Measurements from ENCODE around the gene YWHAE. TPM values are rescaled to one million over a fixed set of nuclear protein-coding genes. Genes with fewer than 3 reads are reported as not detected.

Gene YWHAE
- total RNA-seq, 4 donors from 2014 or later, result 581 to 765 (median 678) TPM

- no peak overlapping the region for H3K4me3 ChIP-seq
- 68 to 69% methylated on average over 6 of the region's 7 CpGs for WGBS, 2 donors
Observed at GRCh38 chr17:1328437-1328836, 71.6 kb downstream of the YWHAE start.

GRCh38 chr17:1325766-1326165 lies 74.3 kb downstream of the YWHAE start:
- TF ChIP-seq CTCF (IDR thresholded peaks at IDR 0.05) (no peak), EP300 (IDR thresholded peaks at IDR 0.05) (no peak), POLR2A (IDR thresholded peaks at IDR 0.05) (no peak)
- Histone ChIP-seq H3K27me3 (no peaks in the 10 kb centered on the region), H3K4me1 (no peaks in the 10 kb centered on the region), H3K9me3 (no peaks in the 10 kb centered on the region), H3K27ac (no peak overlapping the region), H3K36me3 (no peaks in the 10 kb centered on the region), H3K4me3 (no peak overlapping the region)
- DNase-seq (ENCODE audit: low spot score in 2 of 2), result no peak
- 82 to 86% methylated on average over 12 of the region's 12 CpGs for WGBS, 2 donors

More at GRCh38 chr17:1328437-1328836, 71.6 kb downstream of the YWHAE start:
- no peaks in the 10 kb centered on the region for H3K27me3 ChIP-seq
- no peaks in the 10 kb centered on the region for H3K9me3 ChIP-seq
- H3K27ac ChIP-seq, result no peak overlapping the region
- H3K4me1 ChIP-seq, result peaks cover 0 to 12% (median 0%) of the 10 kb centered on the region in 4 donors
- no peak for DNase-seq (ENCODE audit: low spot score in 2 of 2)
- TF ChIP-seq POLR2A (IDR thresholded peaks at IDR 0.05) (no peak), CTCF (IDR thresholded peaks at IDR 0.05) (no peak), EP300 (IDR thresholded peaks at IDR 0.05) (no peak)
- no peaks in the 10 kb centered on the region for H3K36me3 ChIP-seq

- Histone ChIP-seq H3K4me3 (no peak overlapping the region), H3K27ac (no peak overlapping the region), H3K4me1 (no peaks in the 10 kb centered on the region), H3K9me3 (no peaks in the 10 kb centered on the region), H3K36me3 (no peaks in the 10 kb centered on the region), H3K27me3 (no peaks in the 10 kb centered on the region)
- DNase-seq (ENCODE audit: low spot score in 2 of 2), result no peak
- TF ChIP-seq POLR2A (IDR thresholded peaks at IDR 0.05), result no peak
- TF ChIP-seq CTCF (IDR thresholded peaks at IDR 0.05), result no peak
- no peak for TF ChIP-seq EP300 (IDR thresholded peaks at IDR 0.05)
- 75 to 76% methylated on average over 27 of the region's 27 CpGs for WGBS, 2 donors
Observed at GRCh38 chr17:1324201-1324771, 75.7 kb downstream of the YWHAE start.

- no peaks in the 10 kb centered on the region for H3K27me3 ChIP-seq
- H3K9me3 ChIP-seq, result no peaks in the 10 kb centered on the region
- H3K4me3 ChIP-seq, result no peak overlapping the region
- H3K27ac ChIP-seq, result no peak overlapping the region
- no peaks in the 10 kb centered on the region for H3K4me1 ChIP-seq
- H3K36me3 ChIP-seq, result no peaks in the 10 kb centered on the region
- no peak for TF ChIP-seq EP300 (IDR thresholded peaks at IDR 0.05)
- no peak for TF ChIP-seq POLR2A (IDR thresholded peaks at IDR 0.05)
- TF ChIP-seq CTCF (IDR thresholded peaks at IDR 0.05), result no peak
- DNase-seq (ENCODE audit: low spot score in 2 of 2), result no peak
- 86 to 88% methylated on average over 18 to 19 of the region's 19 CpGs for whole genome bisulfite sequencing, 2 donors
Observed at GRCh38 chr17:1323336-1323735, 76.7 kb downstream of the YWHAE start.

- Histone ChIP-seq H3K4me1 (no peaks in the 10 kb centered on the region), H3K4me3 (no peak overlapping the region), H3K36me3 (no peaks in the 10 kb centered on the region), H3K9me3 (no peaks in the 10 kb centered on the region), H3K27ac (no peak overlapping the region), H3K27me3 (no peaks in the 10 kb centered on the region)
- no peak for DNase-seq (ENCODE audit: low spot score in 2 of 2)
- TF ChIP-seq EP300 (IDR thresholded peaks at IDR 0.05), result no peak
- no peak for TF ChIP-seq CTCF (IDR thresholded peaks at IDR 0.05)
- TF ChIP-seq POLR2A (IDR thresholded peaks at IDR 0.05), result no peak
- 58 to 60% methylated on average over 10 of the region's 10 CpGs for WGBS, 2 donors
Observed at GRCh38 chr17:1322480-1322879, 77.5 kb downstream of the YWHAE start.
